SK-N-SH (cell line): ENCODE data around the gene VIL1. TPM values are rescaled to one million over a fixed set of nuclear protein-coding genes. Genes with fewer than 3 reads are reported as not detected.

Source experiments
- polyA plus RNA-seq, 3 experiments: library from polyadenylated mRNA; depleted of rRNA; stranded (reverse); fragments of >200 nt; gene quantifications; 2 replicates each; pipeline ENCODE4 v1.2.3, GENCODE V29; 2012
- small RNA-seq, 7 experiments: library from RNA; depleted of rRNA; stranded (forward); fragments of <200 nt; gene quantifications; one replicate each; pipeline ENCODE3, GENCODE V24; 2012

Gene VIL1
- polyA plus RNA-seq, 1 of the 3 experiments (the other 2 are of a cell fraction): under 0.01 TPM

Small RNAs within 50 kb of the gene (small RNA-seq; reads per million reads assigned to genes)
- 263 to 21,865 (median 7,688) reads per million in 7 experiments for gene MIR26B

Other genes starting within 250 kb of the VIL1 start
- 319 and 387 TPM in 2 replicates for gene ARPC2, start 201.9 kb upstream of the VIL1 start, polyA plus RNA-seq (2012; rRNA removed)
- 0.08 and 0.13 TPM in 2 replicates for gene GPBAR1, start 158.1 kb upstream of the VIL1 start, polyA plus RNA-seq (2012; rRNA removed)
- gene AAMP, start 149.0 kb upstream of the VIL1 start, polyA plus RNA-seq (2012; rRNA removed): 223 and 276 TPM in 2 replicates
- 92.2 and 101 TPM in 2 replicates for gene PNKD, start 148.6 kb upstream of the VIL1 start, polyA plus RNA-seq (2012; rRNA removed)
- gene TMBIM1, start 126.6 kb upstream of the VIL1 start, polyA plus RNA-seq (2012; rRNA removed): 7.3 and 7.8 TPM in 2 replicates
- gene CATIP, start 62.3 kb upstream of the VIL1 start, polyA plus RNA-seq (2012; rRNA removed): 0.18 and 0.26 TPM in 2 replicates
- gene SLC11A1, start 36.9 kb upstream of the VIL1 start, polyA plus RNA-seq (2012; rRNA removed): 0.26 and 0.31 TPM in 2 replicates
- 78.5 and 88.0 TPM in 2 replicates for gene CTDSP1, start 19.3 kb upstream of the VIL1 start, polyA plus RNA-seq (2012; rRNA removed)
- gene USP37, start 149.2 kb downstream of the VIL1 start, polyA plus RNA-seq (2012; rRNA removed): 0.95 and 1.4 TPM in 2 replicates
- 36.8 and 40.8 TPM in 2 replicates for gene CNOT9, start 149.7 kb downstream of the VIL1 start, polyA plus RNA-seq (2012; rRNA removed)
- 8.5 and 11.0 TPM in 2 replicates for gene PLCD4, start 188.8 kb downstream of the VIL1 start, polyA plus RNA-seq (2012; rRNA removed)
- 5.7 and 8.1 TPM in 2 replicates for gene ZNF142, start 240.5 kb downstream of the VIL1 start, polyA plus RNA-seq (2012; rRNA removed)
- 47.5 and 59.8 TPM in 2 replicates for gene BCS1L, start 240.6 kb downstream of the VIL1 start, polyA plus RNA-seq (2012; rRNA removed)